HG02885 (cell line): ENCODE results near the gene SHANK2.

Experiments used
- ATAC-seq: cut with Tn5 transposase; IDR thresholded peaks from one replicate; pipeline ENCODE4 v1.9.1; 2021; ENCODE audit warnings: mild to moderate bottlenecking; ENCODE audit not compliant: unreplicated experiment, poor library complexity

Gene SHANK2

DNA sequence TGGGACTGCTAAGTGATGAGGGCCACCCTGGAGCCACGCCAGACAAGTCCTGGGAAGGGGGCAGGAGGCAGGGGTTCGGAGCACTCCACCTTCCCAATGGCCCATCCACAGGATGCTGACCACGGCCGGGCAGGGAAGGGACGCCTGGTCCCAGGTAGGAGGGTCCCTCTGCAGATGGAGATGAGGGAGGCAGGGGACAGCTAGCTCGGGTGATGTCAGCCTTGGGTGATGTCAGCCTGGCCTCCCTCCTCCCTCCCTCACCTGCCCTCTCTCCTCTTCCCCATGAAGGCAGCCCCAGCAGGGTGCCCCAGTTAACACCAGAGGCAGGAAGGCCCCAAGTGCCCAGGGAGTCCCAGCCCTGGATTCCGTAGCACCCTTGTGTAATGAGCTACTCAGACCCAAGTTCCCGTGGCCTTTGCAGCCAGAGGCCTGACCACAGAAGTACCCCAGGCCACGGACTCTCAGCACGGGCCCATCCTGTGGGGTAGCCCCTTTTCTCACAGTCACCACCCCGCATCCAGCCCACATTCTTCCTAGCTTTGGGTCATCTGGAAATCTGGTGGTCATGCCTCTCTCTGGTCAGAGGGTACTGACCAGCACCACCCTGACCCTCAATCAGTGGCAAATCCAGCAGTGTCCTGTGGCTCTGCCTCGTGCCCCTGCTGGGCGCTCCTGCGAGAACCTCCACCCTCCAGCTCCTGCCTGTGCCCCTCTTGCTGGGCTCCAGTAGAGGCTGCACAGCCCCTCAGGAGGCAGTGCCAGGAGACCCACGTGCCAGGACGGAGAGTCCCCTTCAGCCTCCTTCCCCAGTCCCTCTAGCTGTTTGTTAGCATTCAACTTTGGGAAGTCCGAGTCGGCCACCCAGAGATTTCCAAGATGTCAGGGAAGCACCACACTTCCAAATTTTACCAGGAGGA lies 47.4 kb downstream of the SHANK2 start:
- ATAC-seq = no peak

GRCh38 chr11:71204294-71204693 lies 48.1 kb downstream of the SHANK2 start:
- no peak for ATAC-seq

DNA sequence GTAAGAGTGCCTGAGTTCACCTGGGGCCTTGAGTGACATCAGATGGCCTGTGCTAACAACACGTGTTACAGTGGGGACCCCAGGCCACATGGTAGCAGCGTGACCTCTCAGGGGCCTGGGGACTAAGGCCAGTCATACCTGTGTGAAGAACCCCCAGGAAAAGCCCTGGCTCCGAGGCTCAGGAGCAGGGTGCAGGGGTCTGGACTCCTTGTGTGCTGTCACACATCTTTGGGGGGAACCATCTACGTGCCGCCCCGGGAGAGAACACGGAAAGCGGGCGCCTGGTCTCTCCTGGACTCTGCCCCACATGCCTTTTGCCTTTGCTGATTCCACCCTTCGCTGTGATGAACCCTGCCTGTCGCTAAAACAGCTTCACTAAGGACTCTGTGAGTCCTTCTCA lies 48.7 kb downstream of the SHANK2 start:
- no peak for ATAC-seq

DNA sequence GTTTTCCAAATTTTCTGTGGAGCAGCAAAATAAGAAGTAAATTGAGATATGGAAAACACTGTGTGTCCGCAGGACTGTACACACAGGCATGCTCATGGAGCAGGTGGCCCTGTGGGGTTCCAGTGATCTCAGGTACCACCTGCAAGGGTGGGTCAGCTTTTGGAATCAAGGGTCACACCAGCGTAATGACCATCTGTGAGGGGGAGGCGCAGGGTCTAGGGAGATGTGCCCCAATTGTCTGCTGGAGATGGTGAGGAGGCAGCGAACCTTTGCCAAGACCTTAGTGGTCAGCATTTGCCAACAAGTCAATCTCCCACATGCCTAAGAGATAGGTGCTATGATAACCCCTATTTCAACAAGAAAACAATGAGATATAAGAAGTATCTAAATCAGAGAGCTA lies 49.4 kb downstream of the SHANK2 start:
- no peak for ATAC-seq

DNA sequence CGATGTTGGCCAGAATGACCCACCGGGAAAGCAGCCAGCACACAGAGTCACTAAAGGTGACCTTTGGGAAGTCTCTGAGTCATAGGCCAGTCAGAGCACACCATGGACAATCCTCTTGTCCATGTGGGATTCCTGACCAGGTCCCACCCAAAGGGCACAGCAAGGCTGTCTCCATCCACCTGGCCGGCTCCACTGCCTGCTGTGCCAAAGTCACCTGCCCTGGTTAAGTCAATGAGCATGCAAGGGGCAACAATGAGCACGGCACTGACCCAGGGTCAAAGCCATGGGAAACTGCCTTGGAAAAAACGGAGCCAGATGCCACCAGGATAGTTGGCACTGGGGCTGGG lies 49.8 kb downstream of the SHANK2 start:
- no peak for ATAC-seq
